Aorta (tissue), 5 donors: ENCODE measurements around the gene ERC2. TPM values are rescaled to one million over a fixed set of nuclear protein-coding genes. Genes with fewer than 3 reads are reported as not detected.

Experiments
- ATAC-seq: fragments of 200-7000 bp; cut with Tn5 transposase; one replicate; pipeline ENCODE4 v1.9.1; 2022; ENCODE audit warnings: moderate library complexity; ENCODE audit not compliant: low FRiP score
- DNase-seq, 2 donors: peaks; one replicate each; pipeline ENCODE4 v3.0.0-alpha.2; 2020
- H3K27ac ChIP-seq, 2 donors: one replicate each; pipeline ENCODE4 v1.5.1; 2013; ENCODE audit warnings: low read length in 2 of 2, mild to moderate bottlenecking in 2 of 2, moderate library complexity in 2 of 2, control low read depth in 1 of 2, inconsistent platforms in 1 of 2, low read depth in 1 of 2
- H3K27me3 ChIP-seq, 2 donors: one replicate each; pipeline ENCODE4 v1.6.1; 2013; ENCODE audit warnings: control low read depth in 1 of 2, low read length in 1 of 2, mild to moderate bottlenecking in 1 of 2, moderate library complexity in 1 of 2; ENCODE audit not compliant: insufficient read depth in 2 of 2, control insufficient read depth in 1 of 2
- H3K36me3 ChIP-seq, 2 donors: one replicate each; pipeline ENCODE4 v1.6.1; 2013; ENCODE audit warnings: control low read depth in 1 of 2, low read length in 1 of 2, mild to moderate bottlenecking in 1 of 2; ENCODE audit not compliant: insufficient read depth in 2 of 2, control insufficient read depth in 1 of 2
- H3K4me1 ChIP-seq, 2 donors: one replicate each; pipeline ENCODE4 v1.6.1; 2013; ENCODE audit warnings: low read length in 2 of 2, control low read depth in 1 of 2, mild to moderate bottlenecking in 1 of 2, moderate library complexity in 1 of 2; ENCODE audit not compliant: insufficient read depth in 2 of 2, control insufficient read depth in 1 of 2
- H3K4me3 ChIP-seq, 2 donors: one replicate each; pipeline ENCODE4 v1.5.1; 2013; ENCODE audit warnings: low read length in 2 of 2, control low read depth in 1 of 2, mild to moderate bottlenecking in 1 of 2
- H3K9me3 ChIP-seq: one replicate; pipeline ENCODE4 v1.6.1; 2013; ENCODE audit warnings: mild to moderate bottlenecking, low read length; ENCODE audit not compliant: control insufficient read depth
- WGBS, 2 donors: extraction: QIAGEN DNeasy Blood & Tissue Kit; methylation state at CpG; one replicate each; pipeline ENCODE4 v1.1.7; 2013; 5-methylcytosine and 5-hydroxymethylcytosine counted together
- intact Hi-C, 2 donors: fragments of 100-400 bp; cut with DNase I; formaldehyde crosslinking; loops; one replicate each; pipeline versions ENCODE4 v1.14.2 to v1.15.0; 2022
- polyA plus RNA-seq, 2 donors: library from polyadenylated mRNA; stranded (reverse); fragments of 200-250 nt; gene quantifications; one replicate each; pipeline ENCODE4 v1.2.3, GENCODE V29; 2013
- total RNA-seq, 2 donors: library from RNA; stranded (reverse); fragmentation: NEBNext Ultra II Directional; extraction: Animal tissue kit (Norgen Biotek cat#: 25700); gene quantifications; one replicate each; pipeline ENCODE4 v1.2.1, GENCODE V29; 2021
- donor health status: healthy with polysubstance abuse.
- donor health status: Bipolar disorder and iron deficiency.
- donor health status: DM: no; HTN: no; CAD: no.
- donor health status: DM: no; HTN: no; CAD: no.
- donor health status: DM: yes; HTN: yes; CAD: no.

The ERC2 gene
- total and polyA plus RNA-seq, 4 donors, result 0.27 to 0.55 TPM; not detected in 2

DNA sequence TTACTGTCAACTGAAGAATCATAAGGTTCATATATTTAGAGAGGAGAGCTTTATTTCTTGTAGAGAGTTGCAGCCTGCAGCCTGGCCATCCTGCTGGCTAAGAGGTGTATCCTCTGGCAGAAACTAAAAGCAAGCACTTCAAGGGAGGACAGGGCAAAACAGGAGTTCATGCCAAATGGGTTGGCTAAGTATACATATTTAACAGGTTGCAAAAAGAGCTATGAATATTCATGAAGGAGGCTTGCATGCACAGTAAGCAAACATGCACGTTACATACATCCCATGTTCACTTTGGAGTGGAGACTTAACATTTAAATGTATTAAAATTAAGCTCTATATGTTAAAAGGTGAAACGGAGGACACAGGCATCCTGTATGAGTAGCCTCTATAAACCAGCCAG, 354.4 kb downstream of the ERC2 start:
- ATAC-seq (no peak), DNase-seq (no peak)
- intact Hi-C loops, result no loop called here
- 90 to 92% methylated on average over 2 of the region's 2 CpGs for WGBS, 2 donors
- H3K27me3 ChIP-seq, result no peaks in the 10 kb centered on the region
- no peak overlapping the region for H3K4me3 ChIP-seq
- H3K27ac ChIP-seq, result no peak overlapping the region
- no peaks in the 10 kb centered on the region for H3K4me1 ChIP-seq
- no peaks in the 10 kb centered on the region for H3K36me3 ChIP-seq
- H3K9me3 ChIP-seq, result peaks cover 8% of the 10 kb centered on the region

DNA sequence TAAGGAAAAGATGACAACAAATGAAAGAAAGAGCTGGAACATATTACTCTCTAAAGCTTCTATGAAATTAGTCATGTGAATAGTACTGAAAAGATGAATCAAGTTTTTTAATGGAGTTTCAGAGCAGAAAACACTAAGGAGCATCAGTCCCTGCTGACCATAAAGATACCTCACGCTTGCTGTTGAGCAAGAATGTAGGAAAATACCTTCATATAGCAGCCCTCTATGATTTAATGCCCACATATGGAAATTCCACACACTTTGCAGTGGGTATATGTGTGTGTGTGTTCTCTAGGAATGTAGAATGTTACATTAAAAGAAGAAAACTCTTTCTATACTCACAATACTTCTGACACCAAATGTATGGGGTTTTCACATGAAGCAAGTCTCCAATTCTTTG, 355.0 kb downstream of the ERC2 start:
- Histone ChIP-seq H3K36me3 (no peaks in the 10 kb centered on the region), H3K4me3 (no peak overlapping the region), H3K9me3 (peaks cover 8% of the 10 kb centered on the region), H3K4me1 (no peaks in the 10 kb centered on the region), H3K27ac (no peak overlapping the region), H3K27me3 (no peaks in the 10 kb centered on the region)
- DNase-seq (no peak), ATAC-seq (no peak)
- 57 to 67% methylated on average over 1 of the region's 1 CpG for WGBS, 2 donors
- intact Hi-C loops, result no loop called here

DNA sequence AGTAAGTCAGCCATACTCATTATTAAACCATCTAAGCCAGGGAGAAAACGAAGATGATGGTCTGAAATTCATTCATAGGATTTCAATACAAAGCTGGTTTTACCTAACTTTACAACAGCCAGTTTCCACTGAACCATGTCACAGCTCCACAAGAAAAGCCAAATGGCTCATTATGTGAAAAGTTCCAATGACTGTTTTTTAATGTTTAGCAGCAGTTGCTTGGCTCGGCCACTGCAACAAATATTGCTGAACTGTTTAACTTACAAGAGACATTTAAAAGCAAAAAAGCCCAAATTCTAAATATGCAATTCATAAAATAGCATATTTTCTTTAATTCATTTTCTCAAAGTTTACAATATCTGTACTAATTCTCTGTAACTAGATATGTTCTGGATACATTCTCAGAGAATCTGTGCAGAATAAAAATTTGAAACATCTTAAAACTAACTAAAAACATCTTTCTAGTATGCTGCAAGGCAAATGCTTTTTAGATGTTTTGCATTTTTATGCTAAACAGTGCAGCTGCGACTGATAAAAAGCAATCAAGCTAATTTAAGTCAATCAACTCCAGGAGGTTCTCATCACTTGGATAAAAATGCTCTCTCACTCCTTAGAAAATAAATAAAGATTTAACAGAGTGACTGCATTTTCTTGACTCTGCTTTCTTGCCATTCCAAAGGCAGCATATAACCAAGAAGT, 356.5 kb downstream of the ERC2 start:
- ATAC-seq, result no peak
- Histone ChIP-seq H3K36me3 (no peaks in the 10 kb centered on the region), H3K9me3 (peaks cover 8% of the 10 kb centered on the region), H3K4me3 (no peak overlapping the region), H3K27ac (no peak overlapping the region), H3K4me1 (no peaks in the 10 kb centered on the region), H3K27me3 (no peaks in the 10 kb centered on the region)
- 37 to 39% methylated on average over 3 of the region's 3 CpGs for WGBS, 2 donors
- intact Hi-C loops, result no loop called here
- no peak for DNase-seq

DNA sequence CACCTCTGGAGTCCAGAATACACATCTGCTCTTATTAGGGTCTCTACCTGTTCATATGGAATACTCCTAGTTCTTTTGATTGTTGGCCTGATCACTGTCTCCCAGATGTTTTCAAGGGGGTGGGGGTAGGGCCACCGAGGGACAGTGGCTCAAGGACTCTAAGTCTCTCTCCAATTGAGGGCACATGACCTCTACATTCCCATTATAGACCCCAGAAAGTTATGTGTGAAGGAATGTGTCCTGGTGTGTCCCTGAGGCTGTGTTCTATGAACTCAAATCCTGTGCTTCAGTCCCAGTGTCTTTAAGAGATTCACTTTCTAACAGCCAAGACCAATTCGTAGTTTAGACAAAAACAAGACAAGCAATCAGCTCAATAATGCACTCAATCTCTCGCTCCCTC, 357.4 kb downstream of the ERC2 start:
- DNase-seq (no peak), ATAC-seq (no peak)
- Histone ChIP-seq H3K27me3 (no peaks in the 10 kb centered on the region), H3K36me3 (no peaks in the 10 kb centered on the region), H3K27ac (no peak overlapping the region), H3K9me3 (peaks cover 8% of the 10 kb centered on the region), H3K4me1 (no peaks in the 10 kb centered on the region), H3K4me3 (no peak overlapping the region)
- 51 to 65% methylated on average over 3 of the region's 3 CpGs for WGBS, 2 donors
- intact Hi-C loops, result no loop called here

DNA sequence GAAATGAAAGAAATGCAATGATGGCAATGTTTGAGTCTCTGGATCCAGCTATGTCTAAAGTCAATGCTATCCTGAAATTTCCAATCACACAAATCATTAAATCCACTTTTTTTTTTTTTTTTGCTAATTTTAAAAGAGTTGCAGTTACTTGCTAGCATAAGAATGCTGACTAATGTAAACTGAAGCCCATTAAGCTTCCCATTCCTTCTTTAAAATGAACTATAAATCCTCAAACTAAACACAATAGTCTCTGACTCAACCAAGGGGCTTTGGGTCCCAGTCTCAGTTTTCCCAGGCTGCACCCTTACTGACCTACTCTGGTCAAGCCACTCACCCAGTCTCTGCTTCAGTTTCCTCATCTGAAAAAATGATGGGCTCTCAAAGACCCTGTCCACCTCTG, 361.1 kb downstream of the ERC2 start:
- no peaks in the 10 kb centered on the region for H3K9me3 ChIP-seq
- no peak overlapping the region for H3K27ac ChIP-seq
- H3K4me3 ChIP-seq, result no peak overlapping the region
- DNase-seq (no peak), ATAC-seq (no peak)
- no peaks in the 10 kb centered on the region for H3K27me3 ChIP-seq
- no peaks in the 10 kb centered on the region for H3K36me3 ChIP-seq
- no peaks in the 10 kb centered on the region for H3K4me1 ChIP-seq
- intact Hi-C loops, result no loop called here

DNA sequence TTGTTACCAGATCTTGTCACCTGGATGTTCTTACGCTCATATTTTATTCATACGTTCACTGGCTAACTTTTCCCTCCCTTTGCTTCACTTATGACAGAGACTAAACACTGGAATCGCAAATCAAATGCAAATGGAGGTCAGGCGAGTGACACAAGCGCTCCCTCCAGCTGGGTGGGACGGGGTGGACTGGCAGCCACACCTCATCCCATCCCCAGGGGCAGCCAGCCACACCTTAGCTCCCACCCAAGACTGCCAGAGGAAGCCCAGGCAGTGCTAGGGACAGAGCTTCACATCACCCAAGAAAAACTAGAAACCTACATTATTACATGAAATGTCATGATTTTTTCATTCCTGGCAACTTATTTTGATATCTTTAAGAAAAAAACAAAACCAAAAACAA, 366.2 kb downstream of the ERC2 start:
- 84% methylated on average over 6 of the region's 6 CpGs for WGBS, 2 donors
- no peaks in the 10 kb centered on the region for H3K4me1 ChIP-seq
- intact Hi-C loops, result no loop called here
- H3K27me3 ChIP-seq, result no peaks in the 10 kb centered on the region
- no peak overlapping the region for H3K27ac ChIP-seq
- DNase-seq, result no peak
- H3K4me3 ChIP-seq, result no peak overlapping the region
- no peaks in the 10 kb centered on the region for H3K36me3 ChIP-seq
- no peak for ATAC-seq
- no peaks in the 10 kb centered on the region for H3K9me3 ChIP-seq

DNA sequence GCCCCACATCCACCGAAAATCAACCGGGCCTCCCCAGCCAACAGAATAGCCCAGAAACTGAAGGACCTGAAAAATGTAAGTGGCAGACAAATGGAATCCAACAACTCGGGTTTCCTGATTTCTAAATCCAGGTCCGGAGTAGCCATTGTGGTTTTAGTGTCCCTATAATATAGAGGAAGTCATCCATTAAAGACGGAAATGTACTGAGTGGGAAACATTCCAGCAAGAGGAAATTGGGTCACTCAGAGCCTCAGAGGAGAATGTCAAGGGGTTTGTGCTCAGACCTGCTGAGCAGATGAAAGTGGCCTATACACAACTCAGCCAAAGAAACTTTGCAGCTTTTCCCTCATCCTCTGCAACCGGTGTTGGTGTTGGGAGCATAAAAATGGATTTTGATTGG, 366.7 kb downstream of the ERC2 start:
- intact Hi-C loops, result no loop called here
- DNase-seq (no peak), ATAC-seq (no peak)

DNA sequence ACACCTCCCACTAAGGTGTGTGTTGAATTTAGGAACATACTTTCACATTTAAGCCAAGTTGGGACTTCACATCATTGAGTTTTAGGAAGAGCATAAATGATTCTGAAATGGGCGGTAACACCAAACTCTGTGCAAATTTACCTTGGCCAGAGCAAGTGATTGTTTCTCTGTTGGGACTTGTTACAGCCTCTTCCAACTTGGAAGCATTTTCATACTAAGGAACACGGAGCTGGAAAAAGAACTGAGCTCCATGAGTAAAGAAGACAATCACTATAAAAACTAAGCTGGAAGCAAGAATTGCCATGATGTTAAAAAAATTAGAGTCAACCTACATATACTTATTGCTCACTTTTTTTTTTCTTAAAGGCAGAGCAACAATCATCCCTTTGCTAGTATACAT, 371.3 kb downstream of the ERC2 start:
- H3K36me3 ChIP-seq, result no peaks in the 10 kb centered on the region
- H3K27me3 ChIP-seq, result no peaks in the 10 kb centered on the region
- DNase-seq, result no peak
- no peaks in the 10 kb centered on the region for H3K4me1 ChIP-seq
- intact Hi-C loops, result no loop called here
- no peak overlapping the region for H3K27ac ChIP-seq
- no peak for ATAC-seq
- WGBS, 2 donors, result 26 to 28% methylated on average over 2 of the region's 2 CpGs
- H3K4me3 ChIP-seq, result no peak overlapping the region
- no peaks in the 10 kb centered on the region for H3K9me3 ChIP-seq

More for the DNA sequence above, 366.7 kb downstream of the ERC2 start:
- Histone ChIP-seq H3K9me3 (no peaks in the 10 kb centered on the region), H3K27me3 (no peaks in the 10 kb centered on the region), H3K4me1 (no peaks in the 10 kb centered on the region), H3K27ac (no peak overlapping the region), H3K4me3 (no peak overlapping the region), H3K36me3 (no peaks in the 10 kb centered on the region)
- WGBS, 2 donors, result 57 to 64% methylated on average over 6 of the region's 6 CpGs

DNA sequence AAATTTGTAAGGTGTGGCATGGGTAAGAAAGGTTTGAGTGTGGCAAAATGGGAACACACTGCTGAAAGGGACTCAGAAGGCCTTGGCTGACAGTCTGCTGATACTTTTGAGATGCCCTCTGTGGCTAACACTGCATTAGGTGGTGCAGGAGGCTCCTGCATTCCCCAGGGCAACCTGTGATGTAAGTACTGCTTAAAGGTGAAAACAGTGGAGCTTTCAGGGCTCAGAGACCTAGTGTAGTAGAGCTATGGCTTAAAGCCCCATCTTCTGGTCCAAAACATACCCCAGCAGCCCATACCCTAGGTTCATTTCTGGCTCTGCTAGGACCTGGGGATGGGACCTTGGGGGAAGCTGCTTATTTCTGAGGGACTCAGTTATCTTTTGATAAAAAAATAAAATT, 374.1 kb downstream of the ERC2 start:
- ATAC-seq (no peak), DNase-seq (no peak)
- Histone ChIP-seq H3K27ac (no peak overlapping the region), H3K4me3 (no peak overlapping the region), H3K4me1 (no peaks in the 10 kb centered on the region), H3K9me3 (no peaks in the 10 kb centered on the region), H3K27me3 (no peaks in the 10 kb centered on the region), H3K36me3 (no peaks in the 10 kb centered on the region)
- intact Hi-C loops, result no loop called here
